GM12892 (cell line): ENCODE measurements around the gene UST.

Experiments used
- POLR2A ChIP-seq: IDR thresholded peaks from 2 replicates; pipeline ENCODE4 v1.6.1; 2011; ENCODE audit warnings: low read depth, low read length, control low read depth
- POLR2AphosphoS5 ChIP-seq: IDR thresholded peaks from 2 replicates; pipeline ENCODE4 v1.6.1; 2011; ENCODE audit warnings: low read depth, low read length, control low read depth

DNA sequence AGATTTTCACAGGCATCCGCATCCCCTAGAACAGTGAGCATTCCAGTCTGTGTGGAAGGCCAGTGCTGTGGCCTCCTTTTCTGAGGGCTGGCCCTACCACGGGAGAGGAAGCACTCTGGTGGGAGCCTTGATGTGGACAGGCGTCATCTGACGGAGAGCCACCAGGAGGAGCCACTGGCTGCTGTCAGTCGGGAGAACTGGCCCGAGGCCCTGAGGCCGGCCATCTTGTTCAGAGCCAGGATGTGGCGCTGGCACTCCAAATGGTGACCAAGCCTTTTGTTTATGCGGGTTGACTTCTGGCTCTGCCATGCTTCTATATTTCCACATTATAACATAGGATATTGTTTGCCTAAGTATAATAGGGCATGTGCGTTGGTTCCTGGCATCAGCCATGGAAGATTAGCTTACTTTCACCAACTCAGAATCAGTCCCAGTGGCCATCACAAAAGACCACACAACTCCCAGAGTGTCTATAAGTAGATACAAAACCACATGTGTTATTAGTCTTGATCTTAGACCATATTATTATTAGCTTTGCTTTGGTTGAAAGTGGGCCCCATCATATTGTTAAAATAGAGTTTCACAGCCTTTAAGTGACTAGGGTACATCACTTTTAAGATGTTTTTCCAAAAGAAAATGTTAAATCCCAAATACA lies 296.8 kb downstream of the UST start:
- no peak for TF ChIP-seq POLR2AphosphoS5
- TF ChIP-seq POLR2A, result no peak
